Measurements from ENCODE around the gene COL6A1.

The COL6A1 gene

DNA sequence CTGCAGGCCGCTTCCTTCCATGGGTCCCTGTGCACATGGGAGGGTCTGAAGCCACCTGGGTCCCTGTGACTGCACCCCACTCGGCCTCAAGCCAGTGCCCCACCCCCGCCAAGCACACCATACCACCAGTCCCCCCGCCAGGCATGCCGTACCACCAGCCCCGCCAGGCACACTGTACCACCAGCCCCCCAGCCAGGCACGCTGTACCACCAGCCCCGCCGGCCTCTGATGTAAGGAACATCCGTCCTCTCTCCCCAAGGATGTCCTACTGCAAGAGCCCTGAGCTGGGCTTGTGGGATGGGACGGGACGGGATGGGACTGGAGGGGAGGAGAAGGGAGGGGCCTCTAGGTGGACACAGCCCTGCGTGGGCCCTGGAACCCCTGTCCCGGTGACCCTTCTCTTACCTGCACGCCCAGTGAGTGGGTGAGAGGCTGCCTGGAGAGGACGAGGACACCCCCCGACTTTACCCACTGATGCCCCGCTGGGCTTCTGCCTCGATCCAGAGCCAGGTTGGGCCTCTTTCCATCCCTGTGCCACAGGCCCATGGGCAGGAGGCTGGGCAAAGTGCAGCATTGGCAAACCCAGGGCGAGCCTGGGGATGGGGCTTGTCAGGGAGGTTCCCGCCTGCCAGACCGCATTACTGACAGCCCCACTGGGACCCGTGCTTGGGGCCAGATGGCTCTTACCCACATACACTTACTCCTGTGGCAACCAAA lies 40.8 kb upstream of the COL6A1 start:
- in situ Hi-C loops (cut with HindIII; ENCODE audit: low pct_ligation_motif_present, low sequenced_read_pairs), result no loop called here
- no peak overlapping the region for H3K4me3 ChIP-seq (ENCODE audit: low read depth, low read length)
- H3K27ac ChIP-seq, result no peak overlapping the region
- no peaks in the 10 kb centered on the region for H3K27me3 ChIP-seq (replicated peaks)
- TF ChIP-seq, protein P1, sequence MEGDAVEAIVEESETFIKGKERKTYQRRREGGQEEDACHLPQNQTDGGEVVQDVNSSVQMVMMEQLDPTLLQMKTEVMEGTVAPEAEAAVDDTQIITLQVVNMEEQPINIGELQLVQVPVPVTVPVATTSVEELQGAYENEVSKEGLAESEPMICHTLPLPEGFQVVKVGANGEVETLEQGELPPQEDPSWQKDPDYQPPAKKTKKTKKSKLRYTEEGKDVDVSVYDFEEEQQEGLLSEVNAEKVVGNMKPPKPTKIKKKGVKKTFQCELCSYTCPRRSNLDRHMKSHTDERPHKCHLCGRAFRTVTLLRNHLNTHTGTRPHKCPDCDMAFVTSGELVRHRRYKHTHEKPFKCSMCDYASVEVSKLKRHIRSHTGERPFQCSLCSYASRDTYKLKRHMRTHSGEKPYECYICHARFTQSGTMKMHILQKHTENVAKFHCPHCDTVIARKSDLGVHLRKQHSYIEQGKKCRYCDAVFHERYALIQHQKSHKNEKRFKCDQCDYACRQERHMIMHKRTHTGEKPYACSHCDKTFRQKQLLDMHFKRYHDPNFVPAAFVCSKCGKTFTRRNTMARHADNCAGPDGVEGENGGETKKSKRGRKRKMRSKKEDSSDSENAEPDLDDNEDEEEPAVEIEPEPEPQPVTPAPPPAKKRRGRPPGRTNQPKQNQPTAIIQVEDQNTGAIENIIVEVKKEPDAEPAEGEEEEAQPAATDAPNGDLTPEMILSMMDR (IDR thresholded peaks at IDR 0.05; ENCODE audit: low read depth, low read length, missing control alignments), result no peak
- no peaks in the 10 kb centered on the region for H3K36me3 ChIP-seq (replicated peaks)
- no peak for DNase-seq

DNA sequence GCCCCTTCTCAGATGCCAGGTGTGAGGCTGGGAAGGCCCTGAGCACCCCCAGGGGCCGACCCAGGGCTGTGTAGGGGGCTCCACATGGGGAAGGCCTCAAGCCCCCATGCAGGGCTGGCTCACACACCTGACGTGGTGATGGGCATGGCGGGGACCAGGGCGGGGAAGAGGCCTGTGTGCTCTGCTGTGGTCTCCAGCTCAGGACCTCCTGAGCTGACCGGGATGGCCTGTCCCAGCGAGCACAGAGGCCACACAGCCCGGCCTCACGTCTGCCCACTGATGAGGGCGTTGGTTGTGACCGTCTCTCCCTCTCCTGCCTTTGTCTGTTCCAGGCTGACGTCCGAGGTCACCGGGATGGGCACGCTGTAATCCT lies 40.2 kb upstream of the COL6A1 start:
- H3K4me3 ChIP-seq (ENCODE audit: low read depth, low read length), result no peak overlapping the region
- H3K36me3 ChIP-seq (replicated peaks), result no peaks in the 10 kb centered on the region
- no peaks in the 10 kb centered on the region for H3K27me3 ChIP-seq (replicated peaks)
- TF ChIP-seq, protein P1 (IDR thresholded peaks at IDR 0.05; ENCODE audit: low read depth, low read length, missing control alignments), result no peak
- no peak overlapping the region for H3K27ac ChIP-seq
- in situ Hi-C loops (cut with HindIII; ENCODE audit: low pct_ligation_motif_present, low sequenced_read_pairs), result no loop called here
- DNase-seq, result no peak

DNA sequence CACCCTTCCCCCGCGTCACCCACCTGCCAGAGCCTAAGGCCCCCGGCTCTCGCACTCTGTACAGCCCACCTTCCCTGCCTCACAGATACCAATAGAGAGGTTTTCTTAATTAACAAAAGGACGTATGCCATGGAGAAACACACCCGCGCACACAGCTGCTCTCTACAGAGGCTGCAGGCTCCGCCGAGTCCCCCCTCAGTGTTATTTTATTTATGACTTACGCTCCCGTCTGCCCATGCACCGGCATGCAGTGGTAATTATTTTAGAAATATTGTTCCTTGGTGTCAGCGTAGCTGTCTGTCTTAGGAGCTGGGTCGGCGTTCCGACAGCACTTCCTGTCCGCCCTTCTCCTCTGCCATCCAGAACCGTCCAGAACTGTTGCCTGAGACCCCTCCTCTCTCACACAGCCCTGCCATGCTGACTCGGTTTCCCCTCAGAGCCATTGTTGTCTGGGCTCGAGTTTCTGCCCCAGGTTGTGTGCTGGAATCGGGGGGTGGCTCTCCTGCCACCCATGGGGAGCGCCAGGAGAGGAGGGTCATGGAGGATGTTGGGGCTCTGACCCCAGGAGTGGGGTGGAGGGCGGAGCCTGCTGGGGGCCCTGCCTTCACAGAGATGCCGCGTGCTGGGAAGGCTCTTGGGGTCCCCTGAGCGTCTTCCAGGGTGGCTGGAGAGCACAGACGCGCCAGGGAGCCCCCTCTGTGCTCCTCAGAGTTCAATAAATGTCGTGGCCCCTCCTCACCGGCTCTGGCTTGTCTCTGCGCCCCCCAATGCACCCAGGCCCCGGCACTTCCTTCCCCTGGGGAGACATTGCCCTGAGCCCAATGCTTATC lies 39.6 kb upstream of the COL6A1 start:
- H3K4me3 ChIP-seq (ENCODE audit: low read depth, low read length), result no peak overlapping the region
- TF ChIP-seq, protein P1 (IDR thresholded peaks at IDR 0.05; ENCODE audit: low read depth, low read length, missing control alignments), result no peak
- in situ Hi-C loops (cut with HindIII; ENCODE audit: low pct_ligation_motif_present, low sequenced_read_pairs), result no loop called here

DNA sequence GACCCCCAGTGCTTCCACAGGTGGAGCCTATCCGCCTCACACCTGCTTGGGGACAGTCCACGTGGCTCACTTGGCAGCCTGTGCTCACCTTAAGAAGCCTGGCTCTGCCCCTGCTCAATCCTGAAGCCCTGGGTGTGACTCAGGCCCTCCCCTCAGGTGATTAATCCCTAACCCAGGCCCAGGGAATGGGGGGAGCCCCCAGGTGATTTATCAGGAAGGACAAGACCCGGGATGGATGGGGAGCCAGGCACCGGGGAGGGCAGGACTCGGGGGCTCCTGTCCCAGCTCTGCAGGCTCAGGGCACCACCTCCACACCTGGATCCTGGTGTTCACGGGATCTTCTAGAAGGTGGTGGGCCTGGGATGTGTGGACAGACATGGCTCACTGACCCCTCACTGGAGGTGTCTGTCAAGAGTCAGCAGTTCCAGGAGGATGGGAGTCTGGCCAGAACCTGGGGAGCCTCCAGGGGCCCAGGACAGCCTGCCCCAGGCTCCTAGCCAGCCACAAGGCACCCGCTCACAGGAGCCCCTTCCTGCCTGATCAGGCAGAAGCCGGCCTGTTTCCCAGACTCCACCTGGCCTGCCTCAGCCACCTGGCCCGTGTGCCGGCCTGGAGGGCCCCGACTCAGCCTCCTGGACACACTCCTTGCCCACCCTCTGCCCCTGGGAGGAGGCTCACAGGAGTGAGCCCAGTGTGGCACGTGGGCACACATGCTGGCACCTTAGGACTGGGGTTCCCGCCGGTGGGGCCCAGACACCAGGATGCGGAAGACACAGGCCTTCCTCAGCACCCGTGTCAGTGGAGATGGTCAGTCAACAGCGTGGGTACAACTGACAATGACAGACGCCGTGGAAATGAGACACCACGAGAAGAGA lies 38.6 kb upstream of the COL6A1 start:
- Histone ChIP-seq H3K4me3 (ENCODE audit: low read depth, low read length) (no peak overlapping the region), H3K27me3 (replicated peaks) (no peaks in the 10 kb centered on the region), H3K36me3 (replicated peaks) (no peaks in the 10 kb centered on the region), H3K27ac (no peak overlapping the region)
- no peak for DNase-seq
- TF ChIP-seq, protein P1 (IDR thresholded peaks at IDR 0.05; ENCODE audit: low read depth, low read length, missing control alignments), result no peak
- in situ Hi-C loops (cut with HindIII; ENCODE audit: low pct_ligation_motif_present, low sequenced_read_pairs), result no loop called here

More for the DNA sequence above, 39.6 kb upstream of the COL6A1 start:
- no peaks in the 10 kb centered on the region for H3K36me3 ChIP-seq (replicated peaks)
- H3K27ac ChIP-seq, result no peak overlapping the region
- DNase-seq, result no peak
- H3K27me3 ChIP-seq (replicated peaks), result no peaks in the 10 kb centered on the region

DNA sequence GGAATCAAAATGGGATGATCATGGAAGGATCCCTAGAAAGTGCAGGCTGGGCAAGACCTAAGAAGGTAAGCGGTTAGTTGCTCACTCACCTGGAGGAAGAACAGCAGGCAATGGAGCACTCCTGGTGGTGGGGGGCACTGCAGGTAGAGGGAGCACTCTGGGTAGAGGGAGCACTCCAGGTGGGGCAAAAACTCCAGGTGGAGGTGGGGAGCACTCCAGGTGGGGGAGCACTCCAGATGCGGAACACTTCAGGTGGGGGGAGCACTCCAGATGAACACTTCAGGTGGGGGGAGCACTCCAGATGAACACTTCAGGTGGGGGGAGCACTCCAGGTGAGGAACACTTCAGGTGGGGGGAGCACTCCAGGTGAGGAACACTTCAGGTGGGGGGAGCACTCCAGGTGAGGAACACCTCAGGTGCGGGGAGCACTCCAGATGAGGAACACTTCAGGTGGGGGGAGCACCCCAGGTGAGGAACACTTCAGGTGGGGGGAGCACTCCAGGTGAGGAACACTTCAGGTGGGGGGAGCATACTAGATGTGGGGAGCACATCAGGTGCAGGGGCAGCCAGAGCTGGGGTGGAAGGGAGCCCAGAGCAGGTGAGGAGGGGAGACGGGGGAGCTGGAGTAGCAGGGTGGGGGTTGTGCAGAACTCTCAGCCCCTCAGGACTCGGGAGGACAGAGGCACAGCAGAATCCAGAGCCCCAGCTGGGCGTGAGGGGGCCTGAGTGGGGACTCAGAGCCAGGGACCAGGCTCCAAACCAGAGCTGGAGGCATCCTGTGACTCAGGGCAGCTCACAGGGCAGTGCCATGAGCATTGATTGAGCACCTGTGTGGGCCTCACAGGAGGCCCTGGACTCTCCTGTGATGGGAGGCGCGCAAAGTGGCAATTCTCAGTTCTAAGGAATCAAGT lies 37.7 kb upstream of the COL6A1 start:
- no peak for DNase-seq
- Histone ChIP-seq H3K27me3 (replicated peaks) (no peaks in the 10 kb centered on the region), H3K4me3 (ENCODE audit: low read depth, low read length) (no peak overlapping the region), H3K36me3 (replicated peaks) (no peaks in the 10 kb centered on the region), H3K27ac (no peak overlapping the region)
- TF ChIP-seq, protein P1 (IDR thresholded peaks at IDR 0.05; ENCODE audit: low read depth, low read length, missing control alignments), result no peak
- in situ Hi-C loops (cut with HindIII; ENCODE audit: low pct_ligation_motif_present, low sequenced_read_pairs), result no loop called here

All from brain microvascular endothelial cell (primary cell).